DMS153 (cell line): ENCODE results near the gene GPR153.
"Not testable (repeated sequence)": the region's sequence is repeated elsewhere in the genome, so short reads cannot be mapped to it uniquely, and the experiment has no call there.

Source experiments
- DNase-seq: peaks from one replicate; lab custom pipeline; 2025; lab: John Stamatoyannopoulos, UW

Gene GPR153

DNA sequence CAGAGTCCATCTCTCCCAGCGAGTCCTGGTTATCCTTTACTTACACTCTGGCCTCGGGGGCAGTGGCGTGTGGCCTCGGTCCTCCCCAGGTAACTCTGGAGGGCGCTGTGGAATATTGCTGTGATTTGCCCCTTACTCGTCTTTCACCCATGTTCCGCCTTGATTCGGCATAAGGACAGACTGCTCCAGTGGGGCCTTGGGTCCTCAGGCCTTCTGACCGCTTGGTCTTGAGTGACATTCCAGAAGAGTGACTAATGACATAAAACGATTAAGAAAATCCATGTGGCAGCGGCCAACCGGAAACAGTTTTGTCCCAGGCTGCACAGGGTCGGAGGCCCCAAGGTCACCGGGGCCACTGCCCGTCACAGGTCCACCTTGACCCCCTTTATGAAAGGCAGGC is 36.2 kb downstream of the GPR153 start:
- no peak for DNase-seq

- DNase-seq: no peak
Observed at GRCh38 chr1:6223617-6224016, 37.3 kb downstream of the GPR153 start.

- no peak for DNase-seq
Observed at GRCh38 chr1:6222636-6223035, 38.3 kb downstream of the GPR153 start.

DNA sequence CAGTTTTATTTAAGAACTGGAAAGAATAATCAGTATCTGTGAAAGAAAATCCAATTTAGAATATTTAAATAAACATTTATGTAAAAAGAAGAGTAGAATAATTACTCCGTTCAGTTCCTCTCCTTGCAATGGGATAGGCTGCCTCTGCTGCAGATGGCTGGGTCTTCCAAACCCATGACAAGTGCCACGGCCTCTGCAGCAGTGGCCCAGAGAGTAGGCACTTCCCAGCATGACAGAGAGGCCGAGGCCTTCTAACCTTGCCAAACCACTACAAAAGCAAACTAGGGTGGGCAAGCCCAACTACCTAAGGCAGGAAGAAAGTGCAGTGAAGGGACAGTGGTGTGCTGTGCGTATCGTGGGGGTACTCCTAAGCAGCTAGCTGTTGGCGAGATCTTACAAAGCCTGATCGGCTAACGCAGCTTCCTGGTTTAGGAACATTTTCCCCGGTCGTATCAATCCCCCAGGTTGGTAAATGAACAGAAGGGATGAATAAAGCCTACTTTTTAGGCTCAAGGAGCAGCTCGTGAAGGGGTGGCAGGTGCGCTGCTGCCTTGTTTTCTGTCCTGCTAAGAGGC is 39.6 kb downstream of the GPR153 start:
- peak; percentile 14 for DNase-seq

- no peak for DNase-seq
Observed at GRCh38 chr1:6220236-6220635, 40.7 kb downstream of the GPR153 start.

DNA sequence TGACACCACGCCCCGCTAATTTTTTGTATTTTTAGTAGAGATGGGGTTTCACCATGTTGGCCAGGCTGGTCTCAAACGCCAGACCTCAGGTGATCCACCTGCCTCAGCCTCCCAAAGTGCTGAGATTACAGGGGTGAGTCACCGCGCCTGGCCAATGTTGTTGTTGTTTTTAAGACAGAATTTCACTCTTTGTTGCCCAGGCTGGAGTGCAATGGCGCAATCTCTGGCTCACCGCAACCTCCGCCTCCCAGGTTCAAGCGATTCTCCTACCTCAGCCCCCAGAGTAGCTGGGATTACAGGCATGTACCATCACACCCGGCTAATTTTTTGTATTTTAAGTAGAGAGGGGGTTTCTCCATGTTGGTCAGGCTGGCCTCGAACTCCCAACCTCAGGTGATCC is 41.3 kb downstream of the GPR153 start:
- DNase-seq: not testable (repeated sequence)

- peak; percentile 18 for DNase-seq
Observed at GRCh38 chr1:6218375-6219164, 42.3 kb downstream of the GPR153 start.

- DNase-seq: no peak
Observed at GRCh38 chr1:6212193-6212959, 48.5 kb downstream of the GPR153 start.

DNA sequence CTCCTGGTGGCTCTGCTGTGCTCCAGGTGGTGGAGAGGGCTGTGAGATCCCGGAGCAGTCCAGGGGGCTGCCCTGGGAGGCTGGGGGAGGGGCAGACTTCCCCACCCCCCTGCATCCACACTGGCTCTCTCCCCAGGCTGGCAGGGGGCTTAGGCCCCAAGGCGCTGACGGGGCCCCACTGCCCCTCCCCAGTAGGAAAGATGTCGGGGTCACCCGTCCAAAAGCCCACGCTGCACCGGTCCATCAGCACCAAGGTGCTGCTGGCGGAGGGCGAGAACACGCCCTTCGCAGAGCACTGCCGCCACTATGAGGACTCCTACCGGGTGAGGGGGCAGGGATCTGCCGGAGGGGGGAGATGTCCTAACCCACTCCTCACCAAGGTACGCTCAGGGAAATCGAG is 49.2 kb downstream of the GPR153 start:
- no peak for DNase-seq

DNA sequence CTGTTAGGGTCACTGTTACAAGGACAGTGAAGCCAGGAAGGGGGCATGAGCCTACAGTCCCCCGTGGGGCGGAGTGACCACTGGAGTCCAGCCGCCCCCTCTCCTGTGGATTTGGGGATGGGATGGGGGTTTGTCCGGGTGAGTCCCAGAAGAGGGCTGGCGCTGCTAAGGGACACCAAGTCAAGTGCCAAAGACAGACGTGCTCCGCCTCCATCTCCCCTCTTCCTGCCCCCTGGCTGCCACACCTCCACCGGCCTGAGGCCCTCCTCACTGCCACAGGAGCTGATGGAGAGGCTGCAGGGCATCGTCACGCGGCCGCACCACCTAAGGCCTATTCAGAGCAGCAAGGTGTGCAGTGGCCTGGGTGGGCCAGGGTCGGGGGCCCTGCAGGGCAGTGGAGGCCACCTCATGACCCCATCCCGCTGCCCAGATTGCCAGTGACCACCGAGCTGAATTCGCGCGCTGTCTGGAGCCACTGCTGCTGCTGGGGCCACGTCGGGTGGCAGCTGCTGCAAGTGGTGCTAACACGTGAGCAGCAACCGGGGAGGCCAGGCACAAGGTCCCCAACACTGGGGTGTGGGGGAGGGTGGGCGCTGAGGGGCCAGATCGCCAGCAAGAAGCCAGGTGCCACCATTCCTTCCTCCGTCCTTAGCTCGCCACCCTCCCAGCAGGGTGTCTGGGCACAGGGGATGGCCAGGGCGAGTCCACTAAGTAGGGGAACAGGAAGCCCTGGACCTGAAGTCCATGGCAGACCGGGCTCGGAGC is 50.1 kb downstream of the GPR153 start:
- DNase-seq: no peak

GRCh38 chr1:6209661-6210580 is 51.0 kb downstream of the GPR153 start:
- DNase-seq: no peak

DNA sequence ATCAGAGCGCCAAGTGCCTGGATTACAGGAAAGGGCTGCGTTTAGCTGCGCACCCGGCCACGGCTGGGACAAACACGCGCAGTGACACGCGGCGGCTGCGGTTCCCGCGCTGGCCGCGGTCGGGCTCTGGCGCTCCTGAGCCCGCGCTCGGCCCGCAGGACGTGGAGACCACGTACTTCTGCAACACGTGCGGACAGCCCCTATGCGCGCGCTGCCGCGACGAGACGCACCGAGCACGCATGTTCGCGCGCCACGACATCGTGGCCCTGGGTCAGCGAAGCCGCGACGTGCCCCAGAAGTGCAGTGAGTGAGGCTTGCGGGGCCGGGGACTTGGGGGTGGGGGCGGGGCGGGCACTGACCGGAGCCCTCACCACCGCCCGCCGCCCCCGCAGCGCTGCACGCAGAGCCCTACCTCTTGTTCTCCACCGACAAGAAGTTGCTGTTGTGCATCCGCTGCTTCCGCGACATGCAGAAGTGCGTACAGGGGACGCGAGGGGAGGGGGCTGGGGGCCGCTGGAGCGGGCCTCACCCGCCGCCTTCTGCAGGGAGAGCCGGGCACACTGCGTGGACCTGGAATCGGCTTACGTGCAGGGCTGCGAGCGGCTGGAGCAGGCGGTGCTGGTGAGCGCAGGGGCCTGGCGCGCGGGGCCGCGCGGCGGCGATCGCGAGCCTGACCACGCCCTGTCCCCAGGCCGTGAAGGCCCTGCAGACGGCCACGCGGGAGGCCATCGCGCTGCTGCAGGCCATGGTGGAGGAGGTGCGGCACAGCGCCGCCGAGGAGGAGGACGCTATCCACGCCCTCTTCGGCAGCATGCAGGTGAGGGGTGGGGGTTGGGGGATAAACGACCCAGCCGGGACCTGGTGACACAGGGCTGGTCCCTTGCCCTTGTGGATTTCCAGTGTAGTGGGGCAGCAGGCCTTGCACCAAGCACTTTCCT is 51.9 kb downstream of the GPR153 start:
- DNase-seq: no peak

- no peak for DNase-seq
Observed at GRCh38 chr1:6207921-6208320, 53.0 kb downstream of the GPR153 start.

GRCh38 chr1:6207075-6207885 is 53.6 kb downstream of the GPR153 start:
- no peak for DNase-seq

GRCh38 chr1:6206520-6206855 is 54.4 kb downstream of the GPR153 start:
- no peak for DNase-seq

- DNase-seq: no peak
Observed at GRCh38 chr1:6205849-6206519, 54.9 kb downstream of the GPR153 start, which contains the start of gene RNF207. RNF207 (plus strand) TSS chr1:6206119; CDS start chr1:6206536, 417 bp downstream.

GRCh38 chr1:6202256-6202655 is 58.6 kb downstream of the GPR153 start:
- no peak for DNase-seq

GRCh38 chr1:6200188-6200809 is 60.6 kb downstream of the GPR153 start:
- DNase-seq: no peak
